HCT116 (cell line): ENCODE data around the gene ITIH4. TPM values are rescaled to one million over a fixed set of nuclear protein-coding genes. Genes with fewer than 3 reads are reported as not detected.

Experiments
- ATAC-seq: fragments of 200-7000 bp; cut with Tn5 transposase; 2 replicates; pipeline ENCODE4 v1.9.1; 2020; ENCODE audit warnings: mild to moderate bottlenecking, moderate library complexity
- BruUV-seq: library from RNA; stranded (reverse); fragments of 400-500 nt; replicated peaks from 2 replicates; lab custom pipeline; 2021; lab: Mats Ljungman, UMichigan
- CTCF ChIA-PET: fragments of 300-600 bp; sonication (Branson Sonifier 250); formaldehyde crosslinking; loops from one replicate; lab custom pipeline; 2021; ENCODE audit warnings: antibody characterized with exemption; lab: Charles Lee
- POLR2A ChIA-PET: fragments of 300-600, 350-600 bp; sonication (Branson Sonifier 250); formaldehyde crosslinking; loops from one replicate; lab custom pipeline; 2021; ENCODE audit warnings: antibody characterized with exemption; lab: Charles Lee
- RAD21 ChIA-PET, 2 experiments: fragments of 300-600 bp; sonication (Branson Sonifier 250); formaldehyde crosslinking; loops; one replicate each; lab custom pipeline; 2023; ENCODE audit warnings: low total read pairs in 2 of 2; ENCODE audit not compliant: uncharacterized antibody in 2 of 2, unreplicated experiment in 2 of 2, low non-redundant PET in 1 of 2; lab: Charles Lee
- DNase-seq: peaks from one replicate; pipeline ENCODE4 v3.0.0-alpha.2; 2010; ENCODE audit warnings: low read depth, low spot score
- H2AFZ ChIP-seq: fragments of 200-600 bp; shearing (Covaris generic), sonication (generic); 2 replicates; pipeline ENCODE4 v1.6.1; 2017; ENCODE audit warnings: low read depth, mixed run types, mixed read lengths, antibody characterized with exemption, low read length; ENCODE audit not compliant: poor library complexity, severe bottlenecking
- H3K27ac ChIP-seq: 2 replicates; pipeline ENCODE4 v1.5.1; 2012; ENCODE audit warnings: low read depth, low read length
- H3K27me3 ChIP-seq: fragments of 200-600 bp; sonication (generic); 2 replicates; pipeline ENCODE4 v1.6.1; 2016; ENCODE audit warnings: mixed run types, low read length, mixed read lengths; ENCODE audit not compliant: insufficient read depth
- H3K36me3 ChIP-seq, 2 experiments: fragments of 200-500 bp in 1 of 2; fragments of 200-600 bp in 1 of 2; sonication (Bioruptor generic) in 1 of 2; sonication (generic) in 1 of 2; 2 replicates each; pipeline versions ENCODE4 v1.5.1 to v1.6.1; 2014 to 2016; ENCODE audit warnings: low read length in 2 of 2, inconsistent platforms in 1 of 2, mixed read lengths in 1 of 2, mixed run types in 1 of 2; ENCODE audit not compliant: insufficient read depth in 2 of 2, control insufficient read depth in 1 of 2
- H3K4me1 ChIP-seq, 2 experiments: fragments of 200-600 bp in 1 of 2; sonication (generic) in 1 of 2; 2 replicates each; pipeline versions ENCODE4 v1.5.1 to v1.6.1; 2012 to 2017; ENCODE audit warnings: low read length in 2 of 2, inconsistent platforms in 1 of 2, mild to moderate bottlenecking in 1 of 2, mixed read lengths in 1 of 2, mixed run types in 1 of 2, moderate library complexity in 1 of 2; ENCODE audit not compliant: insufficient read depth in 2 of 2, control insufficient read depth in 1 of 2
- H3K4me2 ChIP-seq: fragments of 200-600 bp; sonication (generic); 2 replicates; pipeline ENCODE4 v1.6.1; 2017; ENCODE audit warnings: mixed run types, low read length, mixed read lengths
- H3K4me3 ChIP-seq, 2 experiments: fragments of 200-600 bp in 1 of 2; sonication (generic) in 1 of 2; replicated peaks in 1 of 2; 2 replicates each; pipeline ENCODE4 v1.5.1; 2011 to 2016; ENCODE audit warnings: low read length in 2 of 2, control low read depth in 1 of 2, low read depth in 1 of 2, mild to moderate bottlenecking in 1 of 2, mixed read lengths in 1 of 2, mixed run types in 1 of 2
- H3K79me2 ChIP-seq: fragments of 200-600 bp; sonication (generic); 2 replicates; pipeline ENCODE4 v1.6.1; 2017; ENCODE audit warnings: mild to moderate bottlenecking, mixed run types, low read length, moderate library complexity, mixed read lengths; ENCODE audit not compliant: insufficient read depth
- H3K9ac ChIP-seq: fragments of 200-600 bp; sonication (generic); 2 replicates; pipeline ENCODE4 v1.6.1; 2016; ENCODE audit warnings: low read length, mixed read lengths
- H3K9me2 ChIP-seq: fragments of 200-600 bp; sonication (generic), shearing (Covaris generic); 2 replicates; pipeline ENCODE4 v1.6.1; 2017; ENCODE audit warnings: mixed run types, mild to moderate bottlenecking, moderate library complexity; ENCODE audit not compliant: insufficient read depth
- H3K9me3 ChIP-seq, 2 experiments: fragments of 200-500 bp in 1 of 2; fragments of 200-600 bp in 1 of 2; sonication (Bioruptor generic) in 1 of 2; sonication (generic) in 1 of 2; 2 replicates each; pipeline ENCODE4 v1.6.1; 2014 to 2017; ENCODE audit warnings: low read length in 2 of 2, mixed read lengths in 2 of 2, inconsistent platforms in 1 of 2, low read depth in 1 of 2, mild to moderate bottlenecking in 1 of 2, mixed run types in 1 of 2, moderate library complexity in 1 of 2; ENCODE audit not compliant: control insufficient read depth in 1 of 2, insufficient read depth in 1 of 2
- H4K20me1 ChIP-seq: fragments of 200-600 bp; sonication (generic), shearing (Covaris generic); 2 replicates; pipeline ENCODE4 v1.6.1; 2017; ENCODE audit warnings: mixed run types, mild to moderate bottlenecking, moderate library complexity; ENCODE audit not compliant: insufficient read depth
- ATF3 ChIP-seq: IDR thresholded peaks from 2 replicates; pipeline ENCODE4 v1.6.1; 2012
- CEBPB ChIP-seq: IDR thresholded peaks from 2 replicates; pipeline ENCODE4 v1.6.1; 2012; ENCODE audit warnings: low read depth
- ELF1 ChIP-seq: IDR thresholded peaks from 2 replicates; pipeline ENCODE4 v1.6.1; 2012; ENCODE audit warnings: low read depth, borderline replicate concordance
- EZH2 ChIP-seq: fragments of 200-600 bp; sonication (generic); IDR thresholded peaks from 2 replicates; pipeline ENCODE4 v1.6.1; 2017; ENCODE audit warnings: antibody characterized with exemption, mixed run types
- EZH2phosphoT487 ChIP-seq: fragments of 200-600 bp; IDR thresholded peaks from 2 replicates; pipeline ENCODE4 v1.6.1; 2018; ENCODE audit warnings: antibody characterized with exemption, borderline replicate concordance
- FOSL1 ChIP-seq: IDR thresholded peaks from 2 replicates; pipeline ENCODE4 v1.6.1; 2012; ENCODE audit warnings: low read depth
- RAD21 ChIP-seq: IDR thresholded peaks from 2 replicates; pipeline ENCODE4 v1.6.1; 2012; ENCODE audit warnings: low read depth, mild to moderate bottlenecking
- SIN3A ChIP-seq: IDR thresholded peaks from 2 replicates; pipeline ENCODE4 v1.6.1; 2012; ENCODE audit warnings: low read depth
- SRF ChIP-seq: IDR thresholded peaks from 2 replicates; pipeline ENCODE4 v1.6.1; 2012; ENCODE audit warnings: low read depth
- TCF7L2 ChIP-seq: IDR thresholded peaks from 2 replicates; pipeline ENCODE4 v1.7.0; 2011; ENCODE audit warnings: borderline replicate concordance, inconsistent platforms; ENCODE audit not compliant: insufficient read depth, insufficient read length; ENCODE audit errors: extremely low read depth
- ZFX ChIP-seq: fragments of 450-650 bp; IDR thresholded peaks from 2 replicates; pipeline ENCODE4 v1.6.1; 2017
- ZNF274 ChIP-seq: fragments of 200-500 bp; sonication (Bioruptor generic); IDR thresholded peaks from 2 replicates; pipeline ENCODE4 v1.6.1; 2014; ENCODE audit warnings: mild to moderate bottlenecking, low read depth, low read length, inconsistent platforms
- intact Hi-C: fragments of 100-400 bp; cut with micrococcal nuclease; formaldehyde crosslinking; loops from 2 replicates; pipeline ENCODE4 v1.10.0; 2022
- total RNA-seq: library from RNA; stranded (reverse); gene quantifications from one replicate; pipeline ENCODE4 v1.2.1, GENCODE V29; 2021; ENCODE audit not compliant: unreplicated experiment

Gene ITIH4
- total RNA-seq, 1 experiment from 2014 or later, result 4.1 TPM

GRCh38 chr3:52841981-52842340 lies 11.5 kb upstream of the ITIH4 start:
- no peaks in the 10 kb centered on the region for H3K27me3 ChIP-seq
- ChIA-PET POLR2A (no interaction called here), RAD21 (no interaction called here)
- no peaks in the 10 kb centered on the region for H3K79me2 ChIP-seq
- no peak overlapping the region for H2AFZ ChIP-seq
- no peak overlapping the region for H3K27ac ChIP-seq
- no peak for ATAC-seq
- H3K9ac ChIP-seq, result no peak overlapping the region
- BruUV-seq, result no TSS peak
- no peak overlapping the region for H3K4me2 ChIP-seq
- H3K4me3 ChIP-seq, result no peak overlapping the region
- no peak for DNase-seq
- H3K4me1 ChIP-seq, result no peaks in the 10 kb centered on the region
- intact Hi-C loops, result no loop called here
- TF ChIP-seq EZH2phosphoT487, result no peak
- TF ChIP-seq ZFX, result no peak
- no peak for TF ChIP-seq SIN3A
- no peak for TF ChIP-seq EZH2
- no peak for TF ChIP-seq CEBPB
- TF ChIP-seq ELF1, result no peak
- no peak for TF ChIP-seq ZNF274
- TF ChIP-seq RAD21, result no peak
- no peak for TF ChIP-seq ATF3
- TF ChIP-seq, all 23 proteins: peak for 0
- no peaks in the 10 kb centered on the region for H3K9me3 ChIP-seq
- no peaks in the 10 kb centered on the region for H3K36me3 ChIP-seq
- no peaks in the 10 kb centered on the region for H3K9me2 ChIP-seq
- CTCF ChIA-PET, result no interaction called here
- H4K20me1 ChIP-seq, result no peaks in the 10 kb centered on the region

- Histone ChIP-seq H3K27me3 (no peaks in the 10 kb centered on the region), H3K9me2 (no peaks in the 10 kb centered on the region), H3K9ac (no peak overlapping the region), H3K79me2 (no peaks in the 10 kb centered on the region), H3K27ac (no peak overlapping the region), H3K4me2 (no peak overlapping the region), H3K9me3 (no peaks in the 10 kb centered on the region), H3K4me1 (no peaks in the 10 kb centered on the region), H2AFZ (no peak overlapping the region), H4K20me1 (no peaks in the 10 kb centered on the region), H3K4me3 (no peak overlapping the region), H3K36me3 (no peaks in the 10 kb centered on the region)
- no peak for ATAC-seq
- intact Hi-C loops, result no loop called here
- RAD21 ChIA-PET, result no interaction called here
- POLR2A ChIA-PET, result no interaction called here
- no peak for TF ChIP-seq ZFX
- no peak for TF ChIP-seq RAD21
- TF ChIP-seq TCF7L2, result no peak
- no peak for TF ChIP-seq EZH2
- TF ChIP-seq FOSL1, result no peak
- no peak for TF ChIP-seq SRF
- BruUV-seq, result no TSS peak
- DNase-seq, result no peak
- CTCF ChIA-PET, result interaction anchor here (0.6 kb wide), 1 partner anchor 93 kb away, joined by 4 read pairs; no protein-coding TSS in a partner anchor
Measured at GRCh38 chr3:52841211-52841980, 10.9 kb upstream of the ITIH4 start.
